ENCODE results near the gene TPCN2. TPM values are rescaled to one million over a fixed set of nuclear protein-coding genes. Genes with fewer than 3 reads are reported as not detected.
A peak's percentile ranks its signal among the peaks of the same experiment; 100 is the strongest.

TPCN2 gene
- total RNA-seq, 4 donors from 2014 or later, result 18.7 to 34.5 (median 24.7) TPM

GRCh38 chr11:69156235-69156639 lies 107.5 kb downstream of the TPCN2 start:
- WGBS, result 85% methylated on average over 8 of the region's 13 CpGs
- Histone ChIP-seq H3K9me3 (no peaks in the 10 kb centered on the region), H3K4me3 (no peak overlapping the region), H3K27ac (replicated peaks in 1 of 4) (peak overlapping the region in 3 of 4 donors; percentile 43 to 70 (median 54)), H3K27me3 (no peaks in the 10 kb centered on the region), H3K36me3 (peaks cover 0 to 9% (median 3%) of the 10 kb centered on the region in 4 donors), H3K4me1 (peaks cover 32 to 44% (median 35%) of the 10 kb centered on the region in 4 donors)
- TF ChIP-seq POLR2A (IDR thresholded peaks at IDR 0.05; ENCODE audit: low read depth) (no peak), EP300 (IDR thresholded peaks at IDR 0.05) (no peak), POLR2AphosphoS5 (IDR thresholded peaks at IDR 0.05) (no peak)
- TF ChIP-seq, protein P1, sequence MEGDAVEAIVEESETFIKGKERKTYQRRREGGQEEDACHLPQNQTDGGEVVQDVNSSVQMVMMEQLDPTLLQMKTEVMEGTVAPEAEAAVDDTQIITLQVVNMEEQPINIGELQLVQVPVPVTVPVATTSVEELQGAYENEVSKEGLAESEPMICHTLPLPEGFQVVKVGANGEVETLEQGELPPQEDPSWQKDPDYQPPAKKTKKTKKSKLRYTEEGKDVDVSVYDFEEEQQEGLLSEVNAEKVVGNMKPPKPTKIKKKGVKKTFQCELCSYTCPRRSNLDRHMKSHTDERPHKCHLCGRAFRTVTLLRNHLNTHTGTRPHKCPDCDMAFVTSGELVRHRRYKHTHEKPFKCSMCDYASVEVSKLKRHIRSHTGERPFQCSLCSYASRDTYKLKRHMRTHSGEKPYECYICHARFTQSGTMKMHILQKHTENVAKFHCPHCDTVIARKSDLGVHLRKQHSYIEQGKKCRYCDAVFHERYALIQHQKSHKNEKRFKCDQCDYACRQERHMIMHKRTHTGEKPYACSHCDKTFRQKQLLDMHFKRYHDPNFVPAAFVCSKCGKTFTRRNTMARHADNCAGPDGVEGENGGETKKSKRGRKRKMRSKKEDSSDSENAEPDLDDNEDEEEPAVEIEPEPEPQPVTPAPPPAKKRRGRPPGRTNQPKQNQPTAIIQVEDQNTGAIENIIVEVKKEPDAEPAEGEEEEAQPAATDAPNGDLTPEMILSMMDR (IDR thresholded peaks at IDR 0.05), result no peak
- DNase-seq (ENCODE audit: extremely low spot score), result no peak
- intact Hi-C loops (cut with DNase I), result no loop called here

DNA sequence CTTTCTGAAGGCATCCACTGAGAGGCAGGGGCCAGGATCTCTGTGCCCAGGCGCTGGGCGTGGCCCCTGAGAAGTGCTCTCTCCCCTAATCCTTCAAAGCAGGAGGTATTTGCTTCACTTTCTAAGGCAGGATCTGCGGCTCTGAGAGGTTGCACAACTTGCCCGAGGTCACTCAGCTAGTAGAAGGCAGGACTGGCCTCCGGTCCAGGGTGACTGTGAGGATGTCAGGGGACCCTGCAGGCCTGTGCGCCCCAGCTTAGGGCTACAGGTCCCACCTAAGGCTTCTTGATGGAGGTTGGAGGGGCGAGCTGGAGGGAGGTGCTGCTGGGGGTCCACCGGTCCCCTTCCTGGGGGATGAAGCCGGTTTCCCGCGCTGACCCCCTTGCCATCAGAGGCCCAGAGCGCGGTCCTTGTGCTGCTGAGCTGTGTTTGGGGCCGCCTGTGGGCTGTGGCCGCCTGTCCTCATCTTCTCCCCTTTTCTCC lies 108.0 kb downstream of the TPCN2 start:
- DNase-seq (ENCODE audit: extremely low spot score), result no peak
- no peaks in the 10 kb centered on the region for H3K9me3 ChIP-seq
- 83% methylated on average over 10 of the region's 15 CpGs for WGBS
- peaks cover 33 to 44% (median 38%) of the 10 kb centered on the region in 4 donors for H3K4me1 ChIP-seq
- no peaks in the 10 kb centered on the region for H3K27me3 ChIP-seq
- peak overlapping the region; percentile 7 to 30 (median 23) for H3K4me3 ChIP-seq
- intact Hi-C loops (cut with DNase I), result no loop called here
- TF ChIP-seq POLR2A (IDR thresholded peaks at IDR 0.05; ENCODE audit: low read depth) (no peak), EP300 (IDR thresholded peaks at IDR 0.05) (no peak), POLR2AphosphoS5 (IDR thresholded peaks at IDR 0.05) (no peak)
- TF ChIP-seq, protein P1 (IDR thresholded peaks at IDR 0.05), result no peak
- peak overlapping the region; percentile 43 to 70 (median 60) for H3K27ac ChIP-seq (replicated peaks in 1 of 4)
- H3K36me3 ChIP-seq, result peaks cover 0 to 9% (median 3%) of the 10 kb centered on the region in 4 donors

DNA sequence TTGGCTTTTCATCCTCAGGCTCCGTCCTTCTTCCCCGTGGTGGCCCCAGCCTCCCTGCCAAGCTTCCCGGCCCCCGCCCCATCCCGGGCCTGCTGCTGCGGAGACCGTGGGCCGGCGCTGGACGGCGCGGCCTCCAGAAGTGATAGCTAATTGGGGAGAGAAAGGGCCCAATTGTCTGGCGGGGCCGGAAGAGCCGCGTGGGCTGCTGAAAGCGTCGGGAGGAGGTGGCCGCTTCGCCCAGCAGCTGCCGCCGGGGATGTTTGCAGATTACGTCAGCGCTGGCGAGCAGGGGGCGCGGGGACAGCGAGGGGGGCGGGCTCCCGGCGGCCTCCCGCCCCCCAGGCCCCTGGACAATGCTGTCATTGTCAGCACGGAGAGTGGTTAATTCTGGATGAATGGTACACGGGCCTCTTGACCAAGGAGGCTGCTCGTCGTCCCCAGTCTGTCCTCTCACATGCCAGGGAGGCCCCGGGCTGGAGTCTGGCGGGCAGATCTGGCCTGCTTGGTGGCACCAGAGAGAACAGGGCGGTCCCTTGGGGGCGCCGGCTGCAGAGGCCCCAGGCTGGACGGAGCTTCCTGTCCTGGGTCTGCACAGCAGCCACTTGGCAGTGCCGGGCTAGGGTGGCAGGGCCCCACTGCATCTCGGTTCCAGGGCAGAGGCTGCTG lies 108.6 kb downstream of the TPCN2 start:
- H3K4me3 ChIP-seq, result peak overlapping the region; percentile 7 to 30 (median 23)
- H3K9me3 ChIP-seq, result no peaks in the 10 kb centered on the region
- peaks cover 33 to 44% (median 38%) of the 10 kb centered on the region in 4 donors for H3K4me1 ChIP-seq
- TF ChIP-seq EP300 (IDR thresholded peaks at IDR 0.05) (no peak), POLR2AphosphoS5 (IDR thresholded peaks at IDR 0.05) (peak in 1 of 2 donors; percentile 45), POLR2A (IDR thresholded peaks at IDR 0.05; ENCODE audit: low read depth) (no peak)
- TF ChIP-seq, protein P1 (IDR thresholded peaks at IDR 0.05), result no peak
- DNase-seq (ENCODE audit: extremely low spot score), result no peak
- peak overlapping the region; percentile 43 to 70 (median 60) for H3K27ac ChIP-seq (replicated peaks in 1 of 4)
- peaks cover 0 to 9% (median 3%) of the 10 kb centered on the region in 4 donors for H3K36me3 ChIP-seq
- WGBS, result 8% methylated on average over 18 of the region's 44 CpGs
- intact Hi-C loops (cut with DNase I), result no loop called here
- H3K27me3 ChIP-seq, result no peaks in the 10 kb centered on the region

DNA sequence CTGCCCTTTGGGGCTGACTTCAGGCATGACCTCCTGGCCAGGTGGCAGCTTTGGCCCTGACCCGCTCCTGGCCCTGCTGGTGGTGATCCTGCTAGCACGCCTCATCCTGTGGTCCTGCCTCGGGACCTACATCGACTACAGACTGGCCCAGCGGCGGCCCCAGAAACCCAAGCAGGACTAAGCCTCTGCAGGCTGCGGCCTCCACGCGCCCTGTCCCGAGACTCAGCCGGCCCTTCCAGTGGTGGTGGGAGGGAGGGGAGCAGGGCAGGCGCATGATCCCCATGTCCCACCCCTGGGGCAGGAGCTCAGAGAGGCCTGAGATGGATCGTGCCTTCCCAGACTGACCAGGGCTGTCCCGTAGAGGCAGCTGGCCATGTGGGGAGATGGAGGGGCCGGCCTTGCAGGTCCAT lies 109.1 kb downstream of the TPCN2 start:
- no peak for DNase-seq (ENCODE audit: extremely low spot score)
- no peaks in the 10 kb centered on the region for H3K27me3 ChIP-seq
- H3K4me1 ChIP-seq, result peaks cover 33 to 44% (median 38%) of the 10 kb centered on the region in 4 donors
- intact Hi-C loops (cut with DNase I), result no loop called here
- no peaks in the 10 kb centered on the region for H3K9me3 ChIP-seq
- H3K4me3 ChIP-seq, result peak overlapping the region in 2 of 4 donors; percentile 29 to 30
- H3K36me3 ChIP-seq, result peaks cover 0 to 9% (median 3%) of the 10 kb centered on the region in 4 donors
- 95% methylated on average over 9 of the region's 15 CpGs for WGBS
- TF ChIP-seq EP300 (IDR thresholded peaks at IDR 0.05) (no peak), POLR2AphosphoS5 (IDR thresholded peaks at IDR 0.05) (no peak), POLR2A (IDR thresholded peaks at IDR 0.05; ENCODE audit: low read depth) (no peak)
- TF ChIP-seq, protein P1 (IDR thresholded peaks at IDR 0.05), result no peak
- peak overlapping the region; percentile 12 to 70 (median 48) for H3K27ac ChIP-seq (replicated peaks in 1 of 4)

Data from esophagus muscularis mucosa (tissue), 4 donors.